Effector memory CD8-positive, alpha-beta T cell (primary cell): Measurements from ENCODE around the gene KLHDC3.

ENCODE experiments used
- ATAC-seq: fragments of 150-1000 bp; cut with Tn5 transposase; replicated peaks from 2 replicates; pipeline ENCODE4 v1.10.0; 2021; ENCODE audit warnings: mild to moderate bottlenecking, moderate library complexity
- DNase-seq, 3 experiments: peaks; one replicate each; pipeline ENCODE4 v3.0.0; 2021
- H3K27ac Mint-ChIP-seq, 2 donors: one replicate each; pipeline ENCODE4 v1.8.0; 2022; ENCODE audit warnings: mild to moderate bottlenecking in 2 of 2, mixed read lengths in 2 of 2, moderate library complexity in 2 of 2
- H3K27me3 Mint-ChIP-seq, 2 donors: one replicate each; pipeline ENCODE4 v1.8.0; 2022; ENCODE audit warnings: mixed read lengths in 2 of 2
- H3K36me3 Mint-ChIP-seq: one replicate; pipeline ENCODE4 v1.8.0; 2022; ENCODE audit warnings: mild to moderate bottlenecking, moderate library complexity, mixed read lengths; ENCODE audit not compliant: insufficient read depth
- H3K4me1 Mint-ChIP-seq, 2 donors: one replicate each; pipeline ENCODE4 v1.8.0; 2022; ENCODE audit warnings: low read depth in 2 of 2, mixed read lengths in 2 of 2
- H3K4me3 Mint-ChIP-seq, 2 donors: one replicate each; pipeline ENCODE4 v1.8.0; 2022; ENCODE audit warnings: mild to moderate bottlenecking in 2 of 2, mixed read lengths in 2 of 2, moderate library complexity in 2 of 2
- H3K9me3 Mint-ChIP-seq, 2 donors: one replicate each; pipeline ENCODE4 v1.8.0; 2022; ENCODE audit warnings: mixed read lengths in 2 of 2

Gene KLHDC3

DNA sequence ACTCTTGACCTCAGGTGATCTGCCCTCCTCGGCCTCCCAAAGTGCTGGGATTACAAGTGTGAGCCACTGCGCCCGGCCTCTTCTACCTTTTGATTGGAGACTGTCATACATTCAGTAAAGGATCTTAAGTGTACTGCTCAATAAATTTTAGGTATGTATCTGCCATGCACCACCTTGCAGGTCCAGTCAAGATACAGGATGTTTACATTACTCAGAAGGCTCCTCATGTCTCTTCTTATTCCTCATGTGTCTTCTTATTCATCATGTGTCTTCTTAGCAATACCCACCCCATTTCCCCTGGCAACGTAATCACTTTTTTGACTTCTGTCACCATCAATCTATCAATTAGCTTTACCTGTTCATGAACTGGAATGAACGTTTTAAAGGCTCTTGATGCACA is 8.2 kb upstream of the KLHDC3 start:
- no peaks in the 10 kb centered on the region for H3K9me3 Mint-ChIP-seq
- no peak for ATAC-seq

DNA sequence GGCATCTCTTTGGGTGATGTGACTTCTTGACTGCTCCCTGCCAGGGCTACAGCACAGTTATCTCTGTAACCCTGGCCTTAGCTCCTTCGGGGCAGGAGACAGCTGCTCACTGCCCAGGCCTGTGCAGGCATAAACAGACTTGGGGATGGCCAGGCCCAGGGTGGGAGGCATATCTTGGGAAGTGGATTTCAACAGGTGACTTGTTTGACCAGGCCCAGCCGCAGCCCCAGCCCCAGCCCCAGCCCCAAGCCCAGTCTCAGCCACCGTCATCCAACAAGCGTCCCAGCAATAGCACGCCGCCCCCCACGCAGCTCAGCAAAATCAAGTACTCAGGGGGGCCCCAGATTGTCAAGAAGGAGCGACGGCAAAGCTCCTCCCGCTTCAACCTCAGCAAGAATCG is 7.8 kb upstream of the KLHDC3 start:
- peaks cover 29% of the 10 kb centered on the region for H3K36me3 Mint-ChIP-seq
- no peak for ATAC-seq
- H3K27me3 Mint-ChIP-seq = no peaks in the 10 kb centered on the region
- H3K27ac Mint-ChIP-seq = peak overlapping the region in 1 of 2 donors; percentile 78
- DNase-seq = no peak
- no peaks in the 10 kb centered on the region for H3K9me3 Mint-ChIP-seq
- H3K4me3 Mint-ChIP-seq = no peak overlapping the region
- peaks cover 0 to 2% of the 10 kb centered on the region in 2 donors for H3K4me1 Mint-ChIP-seq

More for the DNA sequence above, 8.2 kb upstream of the KLHDC3 start:
- Mint-ChIP-seq H3K27me3 (no peaks in the 10 kb centered on the region), H3K4me3 (no peak overlapping the region), H3K4me1 (peaks cover 0 to 2% of the 10 kb centered on the region in 2 donors), H3K27ac (peak overlapping the region in 1 of 2 donors; percentile 78), H3K36me3 (peaks cover 32% of the 10 kb centered on the region)
- DNase-seq = no peak

DNA sequence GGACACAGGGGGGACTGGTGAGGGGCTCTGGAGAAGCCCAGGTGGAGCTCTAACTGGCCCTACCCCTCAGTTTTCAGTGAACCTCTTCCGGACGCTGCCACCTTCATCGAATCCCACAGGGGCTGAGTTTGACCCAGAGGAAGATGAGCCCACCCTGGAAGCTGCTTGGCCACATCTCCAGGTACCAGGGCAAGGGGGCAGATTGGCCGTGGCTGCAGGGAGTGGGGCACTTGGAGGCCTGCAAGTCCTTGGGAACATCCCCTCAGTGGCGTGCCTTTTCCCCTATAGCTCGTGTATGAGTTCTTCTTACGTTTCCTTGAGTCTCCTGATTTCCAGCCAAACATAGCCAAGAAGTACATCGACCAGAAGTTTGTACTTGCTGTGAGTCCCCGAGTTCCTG is 6.9 kb upstream of the KLHDC3 start:
- no peaks in the 10 kb centered on the region for H3K27me3 Mint-ChIP-seq
- DNase-seq (no peak), ATAC-seq (no peak)
- no peaks in the 10 kb centered on the region for H3K9me3 Mint-ChIP-seq
- no peak overlapping the region for H3K4me3 Mint-ChIP-seq
- peaks cover 29% of the 10 kb centered on the region for H3K36me3 Mint-ChIP-seq
- H3K27ac Mint-ChIP-seq = no peak overlapping the region
- H3K4me1 Mint-ChIP-seq = peaks cover 6 to 8% of the 10 kb centered on the region in 2 donors

DNA sequence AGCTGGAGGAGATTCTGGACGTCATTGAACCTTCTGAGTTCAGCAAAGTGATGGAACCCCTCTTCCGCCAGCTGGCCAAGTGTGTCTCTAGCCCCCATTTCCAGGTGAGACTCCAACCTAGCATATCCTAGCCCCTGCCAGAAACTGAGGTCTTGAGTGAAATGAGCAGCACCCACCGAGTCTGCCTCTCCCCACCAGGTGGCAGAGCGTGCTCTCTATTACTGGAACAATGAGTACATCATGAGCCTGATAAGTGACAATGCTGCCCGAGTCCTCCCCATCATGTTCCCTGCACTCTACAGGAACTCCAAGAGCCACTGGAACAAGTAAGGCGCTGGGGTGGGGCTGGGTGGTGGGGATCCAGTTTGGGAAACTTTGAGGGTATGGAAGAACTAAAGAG is 4.9 kb upstream of the KLHDC3 start:
- Mint-ChIP-seq H3K27ac (no peak overlapping the region), H3K4me1 (peaks cover 26% of the 10 kb centered on the region in 2 donors), H3K27me3 (no peaks in the 10 kb centered on the region), H3K9me3 (no peaks in the 10 kb centered on the region), H3K4me3 (no peak overlapping the region), H3K36me3 (peaks cover 31% of the 10 kb centered on the region)
- DNase-seq = peak in 1 of 3 experiments; percentile 36
- no peak for ATAC-seq

DNA sequence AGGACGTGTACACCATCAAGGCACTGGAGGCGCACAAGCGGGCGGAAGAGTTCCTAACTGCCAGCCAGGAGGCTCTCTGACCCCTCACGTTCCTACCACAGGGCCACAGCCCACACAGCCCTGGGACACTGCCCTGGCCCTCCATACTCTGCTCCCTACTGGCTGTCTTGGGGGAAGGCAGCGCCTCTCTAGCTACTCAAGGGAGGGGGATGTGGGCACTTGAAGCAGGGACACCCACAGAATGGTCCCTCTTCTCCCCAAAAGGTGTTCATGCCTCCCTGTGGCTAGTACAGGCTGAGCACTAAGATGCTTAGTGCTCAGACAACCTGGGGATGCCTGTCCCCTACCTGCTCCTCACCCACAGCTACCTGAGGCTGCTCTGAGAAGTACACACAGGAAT is 2.8 kb upstream of the KLHDC3 start:
- Mint-ChIP-seq H3K4me3 (no peak overlapping the region), H3K36me3 (peaks cover 23% of the 10 kb centered on the region), H3K27me3 (no peaks in the 10 kb centered on the region), H3K4me1 (peaks cover 34 to 39% of the 10 kb centered on the region in 2 donors), H3K27ac (peak overlapping the region; percentile 22 to 41), H3K9me3 (no peaks in the 10 kb centered on the region)
- ATAC-seq = no peak
- no peak for DNase-seq

DNA sequence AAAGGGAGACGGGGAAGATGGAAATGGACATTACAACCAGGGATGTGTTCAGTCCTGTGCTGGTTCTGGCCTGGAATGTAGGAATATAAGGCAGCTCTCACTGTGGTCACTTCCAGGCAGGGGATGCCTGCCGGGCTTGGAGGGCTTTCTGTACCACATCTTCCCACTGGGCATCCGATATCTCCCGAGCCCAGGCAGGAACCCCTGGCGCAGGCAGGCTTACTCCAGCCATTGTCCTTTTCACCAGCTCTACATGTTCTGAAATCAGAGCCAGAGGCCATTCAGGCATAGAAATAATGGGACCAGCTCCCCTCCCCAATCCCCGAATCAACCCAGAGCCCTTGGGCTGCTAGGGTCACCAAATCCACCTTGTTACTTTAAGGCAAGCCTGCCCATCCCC is 1.7 kb upstream of the KLHDC3 start:
- Mint-ChIP-seq H3K4me1 (peaks cover 42 to 46% of the 10 kb centered on the region in 2 donors), H3K27ac (peak overlapping the region; percentile 94 to 97), H3K9me3 (no peaks in the 10 kb centered on the region), H3K27me3 (no peaks in the 10 kb centered on the region), H3K4me3 (peak overlapping the region; percentile 90 to 95), H3K36me3 (peaks cover 21% of the 10 kb centered on the region)
- ATAC-seq (no peak), DNase-seq (no peak)

DNA sequence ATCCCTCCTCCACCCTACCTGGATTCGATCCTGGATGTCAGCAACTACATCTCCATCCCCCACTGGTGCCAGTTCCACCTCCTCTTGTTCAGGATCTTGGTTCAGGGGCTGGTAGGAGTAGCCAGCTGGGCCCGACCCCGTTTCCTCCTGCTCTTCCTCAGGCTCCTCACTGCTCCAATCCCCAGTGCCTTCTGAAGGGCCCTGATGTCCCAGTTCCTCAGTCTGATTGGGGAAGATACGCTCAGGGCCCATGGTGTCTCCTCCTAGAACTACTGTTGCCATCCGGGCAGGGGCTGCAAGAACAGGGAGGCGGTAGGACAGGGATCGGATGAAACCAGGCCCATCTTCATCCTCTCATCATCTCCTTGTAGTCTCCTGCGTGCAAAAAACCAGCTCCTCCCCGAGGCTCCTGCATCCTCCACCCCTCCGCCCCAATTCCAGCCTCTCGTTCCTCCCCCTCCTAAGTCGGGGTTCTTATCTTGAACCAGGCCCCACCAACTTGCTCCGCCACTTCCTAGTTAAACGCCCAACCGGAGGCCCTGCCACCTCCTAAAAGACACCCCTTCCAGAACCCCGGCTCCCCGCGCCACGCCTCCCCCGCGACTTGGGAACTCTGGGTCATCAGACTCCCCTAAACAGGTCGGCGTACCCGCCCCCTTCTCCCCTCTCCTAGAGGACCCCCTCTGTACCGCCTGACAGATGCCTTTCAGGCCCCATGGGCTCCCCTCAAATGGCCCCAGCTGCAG is 779 bp upstream of the KLHDC3 start:
- Mint-ChIP-seq H3K9me3 (no peaks in the 10 kb centered on the region), H3K4me3 (peak overlapping the region; percentile 90 to 95), H3K27ac (peak overlapping the region; percentile 94 to 97), H3K27me3 (no peaks in the 10 kb centered on the region), H3K36me3 (peaks cover 21% of the 10 kb centered on the region), H3K4me1 (peaks cover 42 to 54% of the 10 kb centered on the region in 2 donors)
- DNase-seq (peak in 1 of 3 experiments; percentile 3), ATAC-seq (peak; percentile 21)

DNA sequence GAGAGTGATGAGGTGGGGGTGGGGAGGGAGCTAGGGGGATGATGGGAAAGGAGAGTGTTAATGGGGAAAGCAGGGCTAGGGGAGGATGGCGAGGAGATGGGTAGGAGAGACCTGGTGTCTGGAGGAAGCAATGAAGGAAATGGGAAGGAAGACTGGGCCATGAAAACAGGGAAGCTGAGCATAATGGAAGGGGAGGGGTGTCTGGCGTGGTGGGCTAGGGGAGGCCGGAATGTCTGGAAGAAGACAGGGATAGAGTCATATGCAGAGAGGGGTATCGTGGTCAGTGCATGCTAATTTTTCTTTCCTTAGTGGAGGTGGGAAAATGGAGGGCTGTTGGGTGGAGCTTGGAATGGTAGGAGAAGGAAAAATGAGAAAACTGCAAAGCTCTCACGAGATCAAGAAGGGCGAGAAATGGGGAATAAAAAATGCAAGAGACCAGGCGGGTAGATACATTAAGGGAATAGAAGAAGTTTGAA is 423 bp downstream of the KLHDC3 start:
- ATAC-seq (no peak), DNase-seq (no peak)
- H3K27ac Mint-ChIP-seq = peak overlapping the region; percentile 94 to 97
- H3K36me3 Mint-ChIP-seq = peaks cover 30% of the 10 kb centered on the region
- H3K4me3 Mint-ChIP-seq = peak overlapping the region; percentile 90 to 95
- H3K4me1 Mint-ChIP-seq = peaks cover 42 to 55% of the 10 kb centered on the region in 2 donors
- no peaks in the 10 kb centered on the region for H3K9me3 Mint-ChIP-seq
- H3K27me3 Mint-ChIP-seq = no peaks in the 10 kb centered on the region

DNA sequence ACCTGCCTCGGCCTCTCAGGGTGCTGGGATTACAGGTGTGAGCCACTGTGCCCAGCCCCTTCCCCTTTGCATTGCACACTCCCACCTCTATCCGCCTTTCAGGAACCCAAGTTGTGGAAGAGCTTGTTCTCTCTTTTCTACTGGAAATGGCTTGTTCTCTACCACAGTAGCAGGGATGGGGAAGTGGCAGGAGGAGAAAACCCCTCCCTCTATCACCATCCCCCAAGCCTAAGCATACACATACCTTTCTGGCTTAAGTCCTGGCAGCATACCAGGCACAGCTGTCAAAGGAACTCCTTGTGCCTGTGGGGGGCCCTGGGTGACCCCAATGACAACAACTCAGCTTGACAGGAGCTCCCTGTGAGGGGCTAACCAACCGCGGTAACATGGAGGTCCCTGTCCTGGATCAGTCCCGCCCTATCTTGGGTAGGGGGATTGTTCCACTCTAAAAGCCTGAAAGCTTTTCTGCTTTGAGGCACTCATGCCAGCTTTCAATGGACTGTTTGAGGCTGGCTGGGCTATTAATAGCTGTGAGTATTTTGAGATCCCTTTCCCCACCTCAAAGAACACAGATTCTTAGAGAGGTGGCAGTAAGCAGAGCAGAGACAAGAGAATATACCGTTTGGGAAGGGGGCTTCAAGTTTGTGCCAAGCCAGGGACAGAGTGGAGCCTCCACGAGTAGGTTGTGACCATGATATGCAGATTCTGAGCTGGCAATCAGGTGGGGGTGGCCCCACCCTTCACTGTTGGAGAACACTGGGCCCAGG is 2.3 kb downstream of the KLHDC3 start:
- Mint-ChIP-seq H3K27ac (peak overlapping the region; percentile 35 to 87), H3K36me3 (peaks cover 30% of the 10 kb centered on the region), H3K9me3 (no peaks in the 10 kb centered on the region), H3K27me3 (no peaks in the 10 kb centered on the region), H3K4me3 (peak overlapping the region; percentile 33 to 61), H3K4me1 (peaks cover 42 to 65% of the 10 kb centered on the region in 2 donors)
- no peak for DNase-seq
- no peak for ATAC-seq

DNA sequence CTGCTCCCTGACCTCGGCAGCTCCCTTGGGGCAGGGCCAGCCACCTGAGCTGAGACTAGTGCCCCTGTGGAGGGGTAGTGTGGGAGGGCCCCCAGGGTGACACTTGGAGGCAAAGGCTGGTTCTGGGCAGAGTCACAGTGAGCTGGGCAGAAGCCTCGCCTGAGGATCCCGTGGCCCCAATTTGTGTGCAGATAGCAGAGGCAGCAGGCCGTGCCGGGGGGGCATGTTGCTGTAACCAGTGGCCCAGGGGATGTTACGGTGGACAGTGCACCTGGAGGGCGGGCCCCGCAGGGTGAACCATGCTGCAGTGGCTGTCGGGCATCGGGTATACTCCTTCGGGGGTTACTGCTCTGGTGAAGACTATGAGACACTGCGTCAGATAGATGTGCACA is 2.9 kb downstream of the KLHDC3 start:
- peaks cover 33% of the 10 kb centered on the region for H3K36me3 Mint-ChIP-seq
- H3K4me1 Mint-ChIP-seq = peaks cover 39 to 61% of the 10 kb centered on the region in 2 donors

DNA sequence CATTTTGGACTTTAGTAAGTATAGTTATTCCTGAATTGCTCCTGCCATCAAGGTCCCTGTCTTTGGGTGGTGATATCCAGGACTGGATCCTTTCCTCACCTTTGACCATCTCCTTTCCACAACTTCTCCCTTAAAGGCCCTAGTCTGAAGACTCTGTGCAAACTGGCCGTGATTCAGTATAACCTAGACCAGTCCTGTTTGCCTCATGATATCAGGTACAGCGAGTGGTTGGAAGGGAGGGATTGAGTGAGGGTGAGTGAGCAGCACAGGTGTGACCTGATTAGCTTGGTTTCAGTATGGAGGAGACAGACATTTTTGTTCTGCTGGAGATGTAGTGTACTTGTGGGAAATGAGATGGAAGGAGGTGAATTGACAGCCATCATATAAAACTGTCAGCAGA is 5.1 kb downstream of the KLHDC3 start:
- DNase-seq (no peak), ATAC-seq (no peak)
- Mint-ChIP-seq H3K4me1 (peaks cover 28 to 41% of the 10 kb centered on the region in 2 donors), H3K27me3 (no peaks in the 10 kb centered on the region), H3K27ac (no peak overlapping the region), H3K9me3 (no peaks in the 10 kb centered on the region), H3K36me3 (peaks cover 32% of the 10 kb centered on the region), H3K4me3 (no peak overlapping the region)

More for the DNA sequence above, 2.9 kb downstream of the KLHDC3 start:
- H3K4me3 Mint-ChIP-seq = no peak overlapping the region
- DNase-seq = no peak
- H3K27me3 Mint-ChIP-seq = no peaks in the 10 kb centered on the region
- H3K27ac Mint-ChIP-seq = no peak overlapping the region
- H3K9me3 Mint-ChIP-seq = no peaks in the 10 kb centered on the region
- no peak for ATAC-seq

DNA sequence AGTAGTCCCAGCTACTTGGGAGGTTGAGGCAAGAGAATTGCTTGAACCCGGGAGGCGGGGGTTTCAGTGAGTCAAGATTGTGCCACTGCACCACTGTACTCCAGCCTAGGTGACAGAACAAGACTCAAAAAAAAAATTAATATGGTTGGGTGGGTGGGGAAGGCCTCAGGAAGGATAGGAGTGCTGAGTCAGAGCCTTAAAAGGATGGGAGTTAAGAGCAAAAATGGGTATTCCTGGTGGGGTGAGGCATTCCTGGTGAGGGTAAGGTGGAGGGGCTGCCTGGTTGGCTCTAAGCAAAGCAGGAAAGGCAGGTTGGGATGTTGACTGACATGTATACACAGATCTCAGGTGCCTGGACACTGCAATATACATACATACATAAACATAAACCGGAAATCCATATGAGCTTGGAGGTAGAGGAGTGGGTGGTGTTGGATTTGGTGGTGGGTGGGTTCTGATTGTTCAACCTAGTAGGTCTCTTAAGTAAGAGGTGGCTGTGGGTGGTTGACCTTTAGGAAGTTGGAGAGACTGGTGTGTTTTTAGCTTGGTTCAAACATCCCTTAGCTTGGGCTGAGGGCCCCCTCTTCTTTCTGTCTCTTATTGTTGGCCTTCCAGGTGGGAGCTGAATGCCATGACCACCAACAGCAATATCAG is 6.1 kb downstream of the KLHDC3 start:
- peaks cover 37% of the 10 kb centered on the region for H3K36me3 Mint-ChIP-seq

DNA sequence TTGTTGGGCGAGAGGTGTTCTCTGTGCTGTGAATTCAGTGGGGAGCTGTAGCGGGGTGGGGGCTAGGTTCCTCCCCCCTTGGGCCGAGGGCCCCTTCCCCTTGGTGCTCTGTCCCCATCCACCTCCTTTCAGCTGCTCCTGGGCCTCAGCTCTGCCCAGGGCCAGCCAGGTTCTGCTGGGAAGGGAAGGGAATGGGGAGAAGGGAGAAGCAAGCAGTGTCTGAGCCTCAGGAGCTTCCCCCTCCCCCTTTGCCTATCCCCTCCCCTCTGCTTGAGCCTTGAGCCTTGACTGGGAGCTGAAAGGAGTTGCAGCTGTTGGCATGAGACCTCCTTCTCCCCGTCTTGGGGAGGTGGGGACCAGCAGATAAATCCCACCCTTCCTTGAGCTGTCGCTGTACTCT is 6.8 kb downstream of the KLHDC3 start:
- peaks cover 44% of the 10 kb centered on the region for H3K36me3 Mint-ChIP-seq
- H3K27me3 Mint-ChIP-seq = no peaks in the 10 kb centered on the region
- H3K27ac Mint-ChIP-seq = peak overlapping the region; percentile 83 to 90
- no peak for ATAC-seq
- no peak for DNase-seq
- peak overlapping the region; percentile 90 to 97 for H3K4me3 Mint-ChIP-seq
- H3K9me3 Mint-ChIP-seq = no peaks in the 10 kb centered on the region
- peaks cover 27 to 37% of the 10 kb centered on the region in 2 donors for H3K4me1 Mint-ChIP-seq

More for the DNA sequence above, 6.1 kb downstream of the KLHDC3 start:
- no peak for DNase-seq
- Mint-ChIP-seq H3K27ac (peak overlapping the region; percentile 83 to 90), H3K4me1 (peaks cover 27 to 38% of the 10 kb centered on the region in 2 donors), H3K27me3 (no peaks in the 10 kb centered on the region), H3K4me3 (peak overlapping the region; percentile 28 to 42), H3K9me3 (no peaks in the 10 kb centered on the region)
- ATAC-seq = no peak
